GM19395 (cell line): ENCODE measurements around the gene FBN2.
"Not testable (repeated sequence)": the region's sequence is repeated elsewhere in the genome, so short reads cannot be mapped to it uniquely, and the experiment has no call there.

Source experiments
- ATAC-seq: cut with Tn5 transposase; IDR thresholded peaks from one replicate; pipeline ENCODE4 v1.9.1; 2021; ENCODE audit warnings: mild to moderate bottlenecking, moderate library complexity; ENCODE audit not compliant: unreplicated experiment

The FBN2 gene

GRCh38 chr5:128432913-128433440 is 105.1 kb downstream of the FBN2 start:
- no peak for ATAC-seq

GRCh38 chr5:128427921-128428320 is 110.1 kb downstream of the FBN2 start:
- no peak for ATAC-seq

GRCh38 chr5:128426090-128426534 is 111.9 kb downstream of the FBN2 start:
- peak; percentile 94 for ATAC-seq

GRCh38 chr5:128424646-128425045 is 113.4 kb downstream of the FBN2 start:
- no peak for ATAC-seq

- ATAC-seq = no peak
These were observed 115.4 kb downstream of the FBN2 start for GRCh38 chr5:128422612-128423011.

GRCh38 chr5:128414469-128414868 is 123.6 kb downstream of the FBN2 start:
- no peak for ATAC-seq

- no peak for ATAC-seq
These were observed 124.7 kb downstream of the FBN2 start for GRCh38 chr5:128413356-128413755.

- no peak for ATAC-seq
These were observed 125.7 kb downstream of the FBN2 start for GRCh38 chr5:128412145-128412930.

GRCh38 chr5:128409166-128409800 is 128.8 kb downstream of the FBN2 start:
- no peak for ATAC-seq

- no peak for ATAC-seq
These were observed 129.4 kb downstream of the FBN2 start for GRCh38 chr5:128408622-128409021.

- no peak for ATAC-seq
These were observed 130.1 kb downstream of the FBN2 start for GRCh38 chr5:128407944-128408343.

GRCh38 chr5:128406803-128407202 is 131.2 kb downstream of the FBN2 start:
- no peak for ATAC-seq

GRCh38 chr5:128405159-128405558 is 132.9 kb downstream of the FBN2 start:
- no peak for ATAC-seq

- ATAC-seq = no peak
These were observed 134.7 kb downstream of the FBN2 start for GRCh38 chr5:128403333-128403732.

GRCh38 chr5:128402506-128402905 is 135.5 kb downstream of the FBN2 start:
- no peak for ATAC-seq

GRCh38 chr5:128400766-128401165 is 137.3 kb downstream of the FBN2 start:
- not testable (repeated sequence) for ATAC-seq

GRCh38 chr5:128399111-128399510 is 138.9 kb downstream of the FBN2 start:
- ATAC-seq = no peak

- ATAC-seq = no peak
These were observed 140.2 kb downstream of the FBN2 start for GRCh38 chr5:128397876-128398275.

GRCh38 chr5:128395073-128395472 is 143.0 kb downstream of the FBN2 start:
- no peak for ATAC-seq

- ATAC-seq = no peak
These were observed 154.0 kb downstream of the FBN2 start for GRCh38 chr5:128384068-128384467.

GRCh38 chr5:128380337-128380736 is 157.7 kb downstream of the FBN2 start:
- no peak for ATAC-seq

GRCh38 chr5:128378632-128379031 is 159.4 kb downstream of the FBN2 start:
- no peak for ATAC-seq
